ENCODE data around the gene BRINP1.

Gene BRINP1

DNA sequence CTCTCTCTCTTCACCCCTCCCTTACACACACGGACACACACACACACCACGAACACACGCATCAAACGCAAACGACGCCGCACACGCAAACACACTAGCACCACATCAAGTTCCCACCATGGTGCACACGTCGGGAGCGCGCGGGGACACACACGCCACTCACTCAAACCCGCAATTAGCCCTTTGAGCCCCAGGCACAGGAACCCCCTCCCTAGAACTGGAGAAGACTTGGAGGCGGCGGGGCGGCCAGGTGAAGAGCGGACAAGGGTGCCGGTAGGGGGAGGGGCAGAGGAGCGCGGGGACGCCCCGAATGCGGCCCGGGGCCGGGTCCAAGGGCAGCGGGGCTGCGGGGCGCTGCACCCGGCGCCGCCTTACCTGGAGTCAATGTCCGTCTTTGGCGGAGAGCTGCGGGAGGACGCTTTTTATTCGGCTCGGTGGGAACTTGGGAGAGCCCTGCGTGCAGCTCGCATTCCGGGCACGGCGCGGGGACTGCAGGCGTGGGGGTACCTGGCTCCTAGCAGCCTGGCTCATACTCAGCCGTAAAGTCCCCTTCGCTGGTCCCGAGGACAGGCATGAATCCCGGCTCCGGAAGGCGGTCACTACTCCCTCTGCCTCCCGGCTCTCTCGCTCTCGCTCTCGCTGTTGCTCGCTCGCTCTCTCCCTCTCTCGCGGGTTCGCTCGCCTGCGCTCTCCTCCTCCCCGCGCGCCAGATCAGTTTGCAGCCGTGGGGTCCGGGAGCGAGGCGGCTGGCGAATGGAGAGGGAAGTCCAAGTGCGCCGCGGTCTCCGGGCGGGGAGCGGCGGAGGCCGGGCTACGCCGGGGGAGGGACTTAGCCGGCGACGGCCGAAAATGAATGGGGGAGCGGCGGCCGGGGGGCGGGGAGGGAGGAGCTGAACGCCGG lies at the start of gene BRINP1:
BRINP1 (minus strand) TSS at position 755 of the 901 bp plus-strand sequence. CDS start 56,080 bp downstream, outside the sequence.
- no peak for DNase-seq (ENCODE audit: low read depth in 2 of 2)

DNA sequence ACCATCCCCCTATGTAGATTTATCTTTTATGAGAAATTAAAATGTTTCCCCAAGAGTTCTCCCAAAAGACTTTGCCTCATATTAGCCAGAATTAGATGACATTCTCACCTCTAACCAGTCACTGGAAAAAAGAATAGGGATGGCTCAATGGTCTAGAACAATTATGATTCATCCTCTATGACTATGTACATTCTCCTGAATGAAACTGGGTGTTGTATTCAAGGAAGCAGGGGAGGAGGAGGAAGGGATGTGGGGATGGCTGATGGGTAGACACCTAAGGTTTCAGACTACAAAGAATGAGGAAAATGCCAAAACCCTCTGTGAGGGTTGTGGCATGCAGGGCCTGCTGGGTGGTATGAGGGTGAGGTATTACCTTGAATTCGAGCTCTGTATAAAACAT lies 49.5 kb upstream of the BRINP1 start:
- DNase-seq (ENCODE audit: low read depth in 2 of 2) = no peak

DNA sequence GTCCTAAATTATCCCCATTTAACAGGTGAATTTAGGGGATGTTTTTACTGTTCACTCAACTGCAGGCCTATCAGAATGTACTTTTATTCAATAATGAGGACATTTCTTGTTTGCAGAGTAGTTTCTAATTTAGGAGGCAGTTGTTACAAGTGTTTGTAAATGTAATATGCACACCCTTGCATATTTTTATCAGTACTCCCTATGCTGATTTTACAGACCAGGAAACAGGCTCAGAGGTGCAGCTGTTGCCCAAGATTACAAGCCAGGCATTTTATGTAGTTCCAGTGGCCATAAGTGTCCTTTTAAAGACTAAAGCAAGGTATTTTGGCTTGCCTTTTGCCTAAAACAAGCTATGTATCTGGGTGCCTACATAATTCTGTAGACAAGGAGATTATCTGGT lies 47.6 kb upstream of the BRINP1 start:
- no peak for DNase-seq (ENCODE audit: low read depth in 2 of 2)

DNA sequence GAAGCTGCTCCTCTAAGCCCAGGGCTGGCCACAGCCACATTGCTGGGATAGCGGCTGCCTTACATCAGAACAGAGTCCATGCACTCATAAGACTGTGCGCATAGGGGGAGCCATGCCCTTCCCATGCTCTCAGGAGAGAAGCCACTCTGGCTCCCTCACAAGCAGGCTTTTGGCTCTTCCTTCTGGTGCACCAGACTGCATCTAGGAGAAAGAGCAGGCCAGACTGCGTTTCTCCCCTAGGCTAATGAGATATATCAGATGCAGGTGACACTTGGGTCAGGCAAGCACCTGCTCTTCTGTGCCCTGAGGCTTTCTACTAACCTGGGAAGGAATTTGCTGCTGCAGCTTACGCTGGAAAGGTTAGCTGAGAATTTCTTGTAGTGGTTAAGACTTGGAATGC lies 43.2 kb upstream of the BRINP1 start:
- DNase-seq (ENCODE audit: low read depth in 2 of 2) = no peak

- no peak for DNase-seq (ENCODE audit: low read depth in 2 of 2)
Observed at GRCh38 chr9:119409552-119409951, 40.3 kb upstream of the BRINP1 start.

GRCh38 chr9:119400606-119401005 lies 31.4 kb upstream of the BRINP1 start:
- no peak for DNase-seq (ENCODE audit: low read depth in 2 of 2)

- DNase-seq (ENCODE audit: low read depth in 2 of 2) = no peak
Observed at GRCh38 chr9:119398350-119398749, 29.1 kb upstream of the BRINP1 start.

DNA sequence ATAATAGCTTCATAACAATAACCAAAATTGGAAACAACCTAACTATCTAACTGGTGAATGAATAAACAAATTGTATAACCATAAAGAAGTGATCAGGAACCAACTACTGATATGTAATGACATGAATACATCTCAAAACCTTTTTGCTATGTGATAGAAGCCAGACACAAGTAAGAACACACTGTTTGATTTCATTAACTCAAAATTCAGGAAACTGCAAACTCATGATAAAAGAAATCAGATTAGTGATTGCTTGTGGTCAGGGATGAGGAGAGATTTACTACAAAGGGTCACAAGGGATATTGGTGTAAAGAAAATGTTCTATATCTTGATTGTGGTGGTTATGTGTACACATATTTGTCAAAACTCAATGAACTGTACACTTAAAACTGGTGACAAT lies 22.6 kb upstream of the BRINP1 start:
- no peak for DNase-seq (ENCODE audit: low read depth in 2 of 2)

- DNase-seq (ENCODE audit: low read depth in 2 of 2) = no peak
Observed at GRCh38 chr9:119375892-119376291, 6.7 kb upstream of the BRINP1 start.

DNA sequence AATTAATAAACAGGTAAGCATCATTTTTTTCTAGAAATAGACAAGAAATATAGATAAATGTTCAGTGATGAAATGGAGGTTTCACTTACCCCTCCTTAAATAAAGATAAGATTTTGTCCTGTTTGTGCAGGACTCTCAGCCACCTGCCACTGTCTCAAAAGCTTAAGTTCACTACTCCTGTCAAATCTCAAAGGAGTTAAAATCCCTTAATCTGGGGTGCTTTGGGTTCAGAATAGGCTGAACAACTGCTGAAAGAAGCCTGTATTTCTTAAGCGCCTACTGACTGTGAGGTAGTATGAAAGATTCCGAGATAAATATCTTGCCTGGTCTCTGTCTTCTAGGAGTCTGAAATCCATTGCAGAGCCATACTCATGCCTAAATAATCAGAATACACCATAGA lies 3.7 kb upstream of the BRINP1 start:
- no peak for DNase-seq (ENCODE audit: low read depth in 2 of 2)

DNA sequence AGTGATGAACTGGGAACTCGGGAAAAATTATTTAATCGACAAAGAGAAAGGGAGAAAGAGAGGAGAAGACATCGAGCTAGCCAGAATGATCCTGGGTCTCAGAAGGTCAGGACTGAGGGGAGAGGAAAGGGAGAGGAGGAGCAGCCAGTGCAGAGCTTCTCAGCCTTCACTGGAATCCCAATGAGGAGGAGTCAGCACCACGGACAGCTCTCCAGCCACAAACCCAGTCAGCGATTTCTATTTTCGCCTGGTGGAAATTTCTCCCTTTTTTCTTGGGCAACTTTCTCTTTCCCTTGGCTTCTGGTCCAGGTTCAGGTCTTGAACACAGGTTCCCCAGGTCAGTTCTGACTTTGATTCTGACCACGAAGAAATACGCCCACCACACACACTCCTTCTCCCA lies 1.6 kb upstream of the BRINP1 start:
- DNase-seq (ENCODE audit: low read depth in 2 of 2) = no peak

GRCh38 chr9:119369680-119370366 lies 588 bp upstream of the BRINP1 start:
- DNase-seq (ENCODE audit: low read depth in 2 of 2) = no peak

GRCh38 chr9:119368179-119368578 lies 1.1 kb downstream of the BRINP1 start:
- no peak for DNase-seq (ENCODE audit: low read depth in 2 of 2)

GRCh38 chr9:119367683-119368075 lies 1.6 kb downstream of the BRINP1 start:
- no peak for DNase-seq (ENCODE audit: low read depth in 2 of 2)

DNA sequence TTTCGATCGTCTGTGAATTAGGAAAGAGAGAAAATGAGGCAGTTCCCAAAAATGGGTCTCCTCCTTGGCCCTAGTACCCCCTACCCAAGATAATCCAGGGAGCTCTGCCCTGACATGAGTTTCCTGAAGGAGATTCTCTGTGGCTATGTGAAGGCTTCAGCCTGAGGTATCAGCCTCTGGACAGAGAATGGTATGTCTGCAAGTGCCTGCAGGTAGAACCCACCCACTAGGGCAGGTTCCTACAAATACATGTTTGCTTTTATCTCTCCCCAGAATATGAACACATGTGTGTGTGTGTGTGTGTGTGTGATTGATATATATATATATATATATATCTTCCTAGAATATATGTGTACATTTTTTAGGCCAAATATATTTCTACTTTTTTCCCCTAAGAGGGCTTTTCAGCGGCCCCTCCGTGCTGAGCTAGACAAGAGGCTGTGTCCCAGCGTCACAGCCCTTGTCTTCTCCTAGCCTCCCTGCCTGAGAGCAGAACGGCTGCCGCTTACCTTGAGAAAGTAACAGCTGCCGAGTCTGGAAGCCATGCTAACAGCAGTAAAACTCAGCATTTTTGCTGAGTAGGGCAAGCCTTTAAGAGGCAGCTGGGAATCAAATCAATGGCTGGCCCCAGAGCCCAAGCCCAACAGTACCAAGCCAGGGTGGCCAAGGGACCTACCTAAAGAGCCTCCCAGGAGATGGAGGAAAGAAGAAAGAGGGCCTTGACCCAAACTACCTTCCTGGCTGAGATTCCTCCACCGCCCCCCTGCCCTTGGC lies 2.1 kb downstream of the BRINP1 start:
- no peak for DNase-seq (ENCODE audit: low read depth in 2 of 2)

GRCh38 chr9:119365291-119366027 lies 3.8 kb downstream of the BRINP1 start:
- no peak for DNase-seq (ENCODE audit: low read depth in 2 of 2)

GRCh38 chr9:119360237-119360636 lies 9.0 kb downstream of the BRINP1 start:
- no peak for DNase-seq (ENCODE audit: low read depth in 2 of 2)

GRCh38 chr9:119357336-119358096 lies 11.7 kb downstream of the BRINP1 start:
- DNase-seq (ENCODE audit: low read depth in 2 of 2) = no peak

DNA sequence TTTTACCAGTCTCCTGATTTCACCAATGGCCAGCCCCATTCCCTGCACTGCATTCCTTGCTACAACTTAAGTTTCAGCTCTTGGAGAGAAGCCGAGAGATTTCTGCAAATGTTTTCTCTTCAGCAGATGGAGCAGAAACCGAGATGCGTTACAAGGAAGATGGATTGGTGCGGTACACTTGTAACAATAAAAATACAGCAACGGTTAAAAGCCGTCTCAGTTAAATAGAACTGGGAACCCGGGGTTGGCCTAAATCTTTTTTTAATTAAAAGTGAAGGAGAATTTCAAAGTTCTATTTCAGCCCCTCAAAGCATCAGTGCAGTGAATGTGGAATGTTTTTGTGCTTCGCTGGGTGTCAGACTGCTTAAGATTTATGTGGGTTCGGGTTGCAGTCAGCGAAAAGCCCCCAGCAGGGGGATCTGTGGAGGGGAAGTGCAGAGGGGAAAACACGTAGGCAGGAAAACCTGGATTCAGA lies 19.8 kb downstream of the BRINP1 start:
- no peak for DNase-seq (ENCODE audit: low read depth in 2 of 2)

DNA sequence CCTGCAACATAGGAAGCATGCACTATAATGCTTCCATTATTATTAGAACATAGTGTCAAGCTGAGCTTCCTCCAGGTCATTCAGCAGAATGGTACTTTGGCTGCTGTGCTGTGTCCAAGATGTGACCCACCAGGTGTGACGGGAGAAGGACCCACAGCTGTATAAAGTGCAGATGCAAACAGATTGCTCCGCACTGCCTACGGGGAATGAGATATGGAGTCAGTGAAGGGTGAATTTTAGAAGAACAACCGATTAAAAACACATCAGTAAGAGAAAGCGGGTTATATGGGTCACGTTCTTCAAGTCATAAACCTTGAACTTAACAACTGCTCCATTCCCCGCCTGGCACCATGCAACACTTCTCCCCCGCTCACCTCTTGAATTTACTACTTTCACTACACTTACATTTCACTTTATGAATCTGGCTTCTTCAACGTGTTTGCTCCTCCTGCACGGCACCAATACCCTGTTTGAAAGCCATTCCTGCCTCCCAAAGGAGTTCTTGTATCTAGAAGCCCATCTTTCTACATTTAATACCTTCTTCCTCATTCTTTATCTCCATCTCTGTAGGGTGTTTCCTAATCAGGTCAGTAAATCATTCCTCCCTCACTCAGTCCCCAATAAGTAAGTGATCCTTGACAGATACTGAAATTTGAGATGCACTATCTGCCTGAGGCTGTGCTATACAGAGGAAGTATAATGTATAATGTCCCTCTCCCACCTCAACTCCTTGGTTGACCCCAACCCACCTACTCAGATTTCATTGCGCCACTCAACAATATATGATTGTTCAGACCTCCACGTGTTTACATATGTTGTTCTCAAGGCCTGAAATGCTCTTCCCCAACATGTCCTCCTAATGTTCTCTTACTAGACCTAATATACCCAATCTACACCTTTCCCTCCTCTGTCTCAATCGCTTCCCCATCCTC lies 25.9 kb downstream of the BRINP1 start:
- no peak for DNase-seq (ENCODE audit: low read depth in 2 of 2)

All from stimulated activated CD8-positive, alpha-beta memory T cell treated with anti-CD3 and anti-CD28 coated beads, Interleukin-7, amount 100 ng/mL, for 4 hours (primary cell).